ENCODE data around the gene NAXD. TPM values are rescaled to one million over a fixed set of nuclear protein-coding genes. Genes with fewer than 3 reads are reported as not detected.

NAXD gene
- polyA plus RNA-seq, 1 donor from 2014 or later: 58.1 TPM

GRCh38 chr13:110643768-110644421 lies 28.6 kb downstream of the NAXD start:
- no peaks in the 10 kb centered on the region for H3K9me2 ChIP-seq (ENCODE audit: insufficient read depth, low read length)
- H3F3A ChIP-seq (ENCODE audit: insufficient read depth, low read length, poor library complexity, severe bottlenecking): no peaks in the 10 kb centered on the region
- no peak for TF ChIP-seq REST (IDR thresholded peaks at IDR 0.05; ENCODE audit: borderline replicate concordance)
- no peak for TF ChIP-seq CTCF (IDR thresholded peaks at IDR 0.05; ENCODE audit: poor library complexity, severe bottlenecking)
- TF ChIP-seq SMC3 (conservative IDR thresholded peaks at IDR 0.05; ENCODE audit: poor library complexity): no peak
- TF ChIP-seq EZH2 (IDR thresholded peaks at IDR 0.05; ENCODE audit: borderline replicate concordance, insufficient read depth, low read length, poor library complexity, severe bottlenecking): no peak
- no peak for TF ChIP-seq RAD21 (conservative IDR thresholded peaks at IDR 0.05)
- TF ChIP-seq TAF1 (IDR thresholded peaks at IDR 0.05; ENCODE audit: low read depth): no peak
- TF ChIP-seq EP300 (conservative IDR thresholded peaks at IDR 0.05; ENCODE audit: poor library complexity, severe bottlenecking): no peak
- no peak for TF ChIP-seq MXI1 (conservative IDR thresholded peaks at IDR 0.05; ENCODE audit: poor library complexity, severe bottlenecking)
- TF ChIP-seq POLR2AphosphoS5 (IDR thresholded peaks at IDR 0.05): no peak
- H2AFZ ChIP-seq (ENCODE audit: low read depth, low read length): no peak overlapping the region
- no peaks in the 10 kb centered on the region for H3K9me3 ChIP-seq (ENCODE audit: low read length)
- H3K27me3 ChIP-seq (ENCODE audit: insufficient read depth, low read depth, low read length): no peaks in the 10 kb centered on the region
- H3K36me3 ChIP-seq (ENCODE audit: insufficient read depth, low read length): no peaks in the 10 kb centered on the region
- H3K27ac ChIP-seq (ENCODE audit: low read length): no peak overlapping the region
- no peak overlapping the region for H3K4me3 ChIP-seq (ENCODE audit: low read length)
- no peak overlapping the region for H3K4me2 ChIP-seq (ENCODE audit: low read length)
- H3K79me2 ChIP-seq (replicated peaks; ENCODE audit: insufficient read depth, low read length): no peaks in the 10 kb centered on the region
- H4K20me1 ChIP-seq (ENCODE audit: insufficient read depth): no peaks in the 10 kb centered on the region
- no peak overlapping the region for H3K9ac ChIP-seq (ENCODE audit: low read length)

- no peaks in the 10 kb centered on the region for H3F3A ChIP-seq (ENCODE audit: insufficient read depth, low read length, poor library complexity, severe bottlenecking)
- no peaks in the 10 kb centered on the region for H3K36me3 ChIP-seq (ENCODE audit: insufficient read depth, low read length)
- H2AFZ ChIP-seq (ENCODE audit: low read depth, low read length): no peak overlapping the region
- H3K79me2 ChIP-seq (replicated peaks; ENCODE audit: insufficient read depth, low read length): no peaks in the 10 kb centered on the region
- H3K9me3 ChIP-seq (ENCODE audit: low read length): no peaks in the 10 kb centered on the region
- H4K20me1 ChIP-seq (ENCODE audit: insufficient read depth): no peaks in the 10 kb centered on the region
- no peak overlapping the region for H3K4me3 ChIP-seq (ENCODE audit: low read length)
- H3K9ac ChIP-seq (ENCODE audit: low read length): no peak overlapping the region
- no peak overlapping the region for H3K4me2 ChIP-seq (ENCODE audit: low read length)
- H3K9me2 ChIP-seq (ENCODE audit: insufficient read depth, low read length): no peaks in the 10 kb centered on the region
- no peaks in the 10 kb centered on the region for H3K27me3 ChIP-seq (ENCODE audit: insufficient read depth, low read depth, low read length)
- TF ChIP-seq CTCF (IDR thresholded peaks at IDR 0.05; ENCODE audit: poor library complexity, severe bottlenecking) (peak; percentile 29), POLR2AphosphoS5 (IDR thresholded peaks at IDR 0.05) (no peak), RAD21 (conservative IDR thresholded peaks at IDR 0.05) (peak; percentile 27)
- H3K27ac ChIP-seq (ENCODE audit: low read length): no peak overlapping the region
These were observed 29.7 kb downstream of the NAXD start for GRCh38 chr13:110644892-110645521.

All from neural cell (in vitro differentiated cells).